Naive thymus-derived CD4-positive, alpha-beta T cell (primary cell): Measurements from ENCODE around the gene GRM5. TPM values are rescaled to one million over a fixed set of nuclear protein-coding genes. Genes with fewer than 3 reads are reported as not detected.

Experiments
- ATAC-seq: fragments of 150-1000 bp; cut with Tn5 transposase; 2 replicates; pipeline ENCODE4 v1.10.0; 2021; ENCODE audit warnings: mild to moderate bottlenecking, moderate library complexity
- CTCF ChIA-PET: fragments of 350-600 bp; sonication (Branson Sonifier 250); formaldehyde crosslinking; loops from one replicate; lab custom pipeline; 2021; ENCODE audit warnings: antibody characterized with exemption; lab: Charles Lee
- POLR2A ChIA-PET: fragments of 350-600 bp; sonication (Branson Sonifier 250); formaldehyde crosslinking; loops from one replicate; lab custom pipeline; 2021; ENCODE audit warnings: antibody characterized with exemption, inconsistent platforms; lab: Charles Lee
- DNase-seq, 9 donors: peaks; one replicate each; pipeline versions ENCODE4 v3.0.0 to v3.0.0-alpha.2; 2020 to 2022; ENCODE audit warnings: mixed read lengths in 1 of 9
- H3K27ac ChIP-seq: one replicate; pipeline ENCODE4 v1.7.0; 2013; ENCODE audit warnings: mild to moderate bottlenecking, low read depth, low read length, moderate library complexity
- H3K27me3 ChIP-seq, 2 donors: one replicate each; pipeline ENCODE4 v1.7.0; 2013; ENCODE audit warnings: low read length in 2 of 2, mild to moderate bottlenecking in 2 of 2, moderate library complexity in 2 of 2; ENCODE audit not compliant: control insufficient read depth in 2 of 2, insufficient read depth in 2 of 2
- H3K36me3 ChIP-seq, 3 experiments: 1 replicate in 2 of 3; 2 replicates in 1 of 3; pipeline ENCODE4 v1.7.0; 2013; ENCODE audit warnings: low read length in 3 of 3, mild to moderate bottlenecking in 3 of 3, moderate library complexity in 1 of 3; ENCODE audit not compliant: insufficient read depth in 3 of 3, control insufficient read depth in 2 of 3
- H3K4me1 ChIP-seq, 2 donors: one replicate each; pipeline ENCODE4 v1.7.0; 2013; ENCODE audit warnings: low read length in 2 of 2, mild to moderate bottlenecking in 2 of 2, moderate library complexity in 1 of 2; ENCODE audit not compliant: control insufficient read depth in 2 of 2, insufficient read depth in 2 of 2
- H3K4me3 ChIP-seq: 2 replicates; pipeline ENCODE4 v1.7.0; 2013; ENCODE audit warnings: mild to moderate bottlenecking, low read length
- H3K9me3 ChIP-seq, 3 experiments: 1 replicate in 2 of 3; 2 replicates in 1 of 3; pipeline ENCODE4 v1.7.0; 2013; ENCODE audit warnings: low read length in 3 of 3; ENCODE audit not compliant: control insufficient read depth in 2 of 3
- H3K27ac Mint-ChIP-seq, 9 donors: one replicate each; pipeline ENCODE4 v1.8.0; 2020 to 2022; ENCODE audit warnings: mixed read lengths in 9 of 9, mild to moderate bottlenecking in 8 of 9, moderate library complexity in 5 of 9, inconsistent platforms in 2 of 9
- H3K27me3 Mint-ChIP-seq, 5 donors: one replicate each; pipeline ENCODE4 v1.8.0; 2021 to 2022; ENCODE audit warnings: mixed read lengths in 5 of 5, mild to moderate bottlenecking in 1 of 5
- H3K36me3 Mint-ChIP-seq, 5 donors: one replicate each; pipeline ENCODE4 v1.8.0; 2020 to 2022; ENCODE audit warnings: mixed read lengths in 5 of 5, mild to moderate bottlenecking in 3 of 5, inconsistent platforms in 1 of 5
- H3K4me1 Mint-ChIP-seq, 7 donors: one replicate each; pipeline ENCODE4 v1.8.0; 2020 to 2022; ENCODE audit warnings: mixed read lengths in 7 of 7, mild to moderate bottlenecking in 3 of 7, inconsistent platforms in 1 of 7
- H3K4me3 Mint-ChIP-seq, 10 donors: one replicate each; pipeline ENCODE4 v1.8.0; 2020 to 2022; ENCODE audit warnings: mild to moderate bottlenecking in 10 of 10, mixed read lengths in 10 of 10, moderate library complexity in 6 of 10, inconsistent platforms in 2 of 10
- H3K9me3 Mint-ChIP-seq, 11 donors: one replicate each; pipeline ENCODE4 v1.8.0; 2020 to 2022; ENCODE audit warnings: mixed read lengths in 11 of 11, mild to moderate bottlenecking in 4 of 11, inconsistent platforms in 1 of 11, moderate library complexity in 1 of 11
- intact Hi-C, 2 donors: fragments of 100-400 bp; cut with micrococcal nuclease; formaldehyde crosslinking; loops; one replicate each; pipeline ENCODE4 v1.15.1; 2023
- polyA plus RNA-seq, 2 donors: library from polyadenylated mRNA; unstranded; fragments of 300-500 nt; fragmentation: Illumina TruSeq; gene quantifications; one replicate each; pipeline ENCODE4 v1.2.3, GENCODE V29; 2021
- total RNA-seq, 6 experiments: library from RNA in 5 of 6; stranded (reverse) in 5 of 6; gene quantifications; 1 replicate in 5 of 6; 2 replicates in 1 of 6; pipeline ENCODE4 v1.2.3 and lab custom pipeline; 2021 to 2026

The GRM5 gene
- total and polyA plus RNA-seq, 7 experiments from 2014 or later = not detected

DNA sequence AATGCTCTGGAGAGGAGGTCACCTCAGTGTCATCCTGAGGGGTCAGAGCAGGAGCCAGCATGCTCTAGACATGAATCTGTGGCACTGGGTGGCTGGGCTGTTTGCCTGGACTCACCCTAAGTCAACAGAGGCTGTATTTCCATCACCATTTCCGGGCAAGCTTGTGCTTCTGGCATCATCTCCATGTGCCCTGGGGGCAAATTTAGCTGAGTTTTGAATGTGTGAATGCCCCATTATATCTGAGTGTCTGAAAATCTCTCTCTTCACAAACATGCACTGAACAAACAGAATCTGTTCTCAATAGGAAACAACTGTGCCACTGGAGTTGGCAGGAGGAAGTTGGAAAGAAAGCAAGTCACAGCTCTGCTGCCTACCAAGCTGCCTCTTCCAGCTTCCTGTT is 356.2 kb downstream of the GRM5 start:
- POLR2A ChIA-PET = no interaction called here
- Mint-ChIP-seq H3K4me1 (peaks cover 0 to 32% (median 14%) of the 10 kb centered on the region in 7 donors), H3K27ac (no peak overlapping the region), H3K4me3 (no peak overlapping the region), H3K9me3 (peaks cover 0 to 10% (median 2%) of the 10 kb centered on the region in 11 donors), H3K27me3 (no peaks in the 10 kb centered on the region), H3K36me3 (peaks cover 0 to 3% (median 0%) of the 10 kb centered on the region in 5 donors)
- Histone ChIP-seq H3K36me3 (no peaks in the 10 kb centered on the region), H3K27ac (no peak overlapping the region), H3K27me3 (no peaks in the 10 kb centered on the region), H3K4me1 (no peaks in the 10 kb centered on the region), H3K9me3 (no peaks in the 10 kb centered on the region), H3K4me3 (no peak overlapping the region)
- CTCF ChIA-PET = no interaction called here
- intact Hi-C loops = no loop called here
- DNase-seq = no peak
- ATAC-seq = no peak

DNA sequence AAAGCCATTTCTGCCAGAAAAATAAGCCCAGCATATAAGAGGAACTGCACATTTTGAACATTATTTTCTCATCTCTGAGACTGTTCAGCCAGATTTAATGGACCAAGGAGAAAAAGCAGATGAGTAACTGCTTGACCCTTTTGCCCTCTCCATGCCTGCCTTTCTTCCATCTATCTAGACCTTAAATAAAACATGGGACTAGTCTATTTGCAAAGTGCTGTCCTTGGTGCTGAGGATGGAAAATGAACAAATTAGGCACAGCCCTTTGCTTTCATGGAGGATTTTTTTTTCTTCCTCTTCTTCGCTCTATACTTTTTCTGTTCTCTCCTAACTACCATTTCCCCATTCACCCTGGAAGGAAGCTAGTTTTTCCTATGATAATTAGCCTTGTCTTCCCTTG is 361.3 kb downstream of the GRM5 start:
- ChIA-PET CTCF (no interaction called here), POLR2A (no interaction called here)
- H3K27ac Mint-ChIP-seq = peak overlapping the region in 1 of 9 donors; percentile 22
- H3K27ac ChIP-seq = no peak overlapping the region
- intact Hi-C loops = loop anchor here in 1 of 2 donors (5.0 kb wide), 1 partner anchor 138 kb away; no protein-coding TSS in a partner anchor
- no peak overlapping the region for H3K4me3 Mint-ChIP-seq
- H3K4me1 ChIP-seq = no peaks in the 10 kb centered on the region
- H3K27me3 ChIP-seq = no peaks in the 10 kb centered on the region
- H3K9me3 ChIP-seq = no peaks in the 10 kb centered on the region
- H3K36me3 Mint-ChIP-seq = peaks cover 0 to 5% (median 0%) of the 10 kb centered on the region in 5 donors
- H3K4me3 ChIP-seq = no peak overlapping the region
- H3K36me3 ChIP-seq = no peaks in the 10 kb centered on the region
- DNase-seq (no peak), ATAC-seq (no peak)
- no peaks in the 10 kb centered on the region for H3K27me3 Mint-ChIP-seq
- H3K4me1 Mint-ChIP-seq = peaks cover 0 to 9% (median 0%) of the 10 kb centered on the region in 7 donors
- H3K9me3 Mint-ChIP-seq = peaks cover 0 to 12% (median 2%) of the 10 kb centered on the region in 11 donors

DNA sequence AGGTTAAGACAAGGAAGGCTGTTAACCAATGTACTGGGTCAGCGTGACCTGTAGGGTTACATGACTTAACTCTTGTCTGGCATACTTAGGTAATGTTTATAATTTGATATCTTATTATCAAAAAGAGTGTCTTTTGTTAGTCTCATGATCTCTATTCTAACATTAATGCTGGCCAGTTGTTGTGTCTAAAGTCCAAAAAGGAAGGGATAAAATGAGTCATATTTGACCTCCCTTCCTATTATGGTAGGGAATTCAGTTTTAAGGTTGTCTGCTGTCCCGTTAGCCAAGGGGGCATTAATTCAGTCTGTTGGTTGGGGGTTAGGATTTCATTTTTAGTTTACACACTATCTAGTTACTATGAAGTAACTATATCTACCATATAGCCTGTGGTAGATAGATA is 364.0 kb downstream of the GRM5 start:
- Mint-ChIP-seq H3K27me3 (no peaks in the 10 kb centered on the region), H3K4me3 (no peak overlapping the region), H3K4me1 (no peaks in the 10 kb centered on the region), H3K9me3 (peaks cover 0 to 12% (median 0%) of the 10 kb centered on the region in 11 donors), H3K27ac (no peak overlapping the region), H3K36me3 (peaks cover 0 to 5% (median 0%) of the 10 kb centered on the region in 5 donors)
- DNase-seq (no peak), ATAC-seq (no peak)
- intact Hi-C loops = loop anchor here in 1 of 2 donors (5.0 kb wide), 1 partner anchor 140 kb away; no protein-coding TSS in a partner anchor
- ChIA-PET POLR2A (no interaction called here), CTCF (no interaction called here)
- Histone ChIP-seq H3K4me1 (no peaks in the 10 kb centered on the region), H3K27me3 (no peaks in the 10 kb centered on the region), H3K36me3 (no peaks in the 10 kb centered on the region), H3K9me3 (no peaks in the 10 kb centered on the region), H3K27ac (no peak overlapping the region), H3K4me3 (no peak overlapping the region)

DNA sequence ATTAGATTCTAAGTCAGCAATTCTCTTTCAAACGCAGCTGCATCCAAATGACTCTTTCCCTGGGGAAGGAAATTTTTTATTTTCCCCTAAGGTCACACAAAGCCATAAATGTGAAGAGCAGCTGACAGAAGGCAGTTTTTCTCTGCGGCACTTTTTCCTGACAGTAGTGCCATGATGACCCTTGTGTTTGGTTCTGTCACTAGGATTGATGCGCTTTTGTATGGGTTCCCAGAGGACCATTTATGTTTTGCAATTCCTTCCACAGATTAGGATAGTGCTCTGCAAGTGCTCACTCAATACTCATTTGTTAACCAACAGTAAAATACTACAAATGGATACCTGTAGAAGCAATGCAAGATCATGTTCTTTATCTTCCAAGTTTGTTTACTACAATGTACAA is 368.6 kb downstream of the GRM5 start:
- no peak overlapping the region for H3K4me3 ChIP-seq
- ChIA-PET POLR2A (no interaction called here), CTCF (no interaction called here)
- ATAC-seq = no peak
- Mint-ChIP-seq H3K27ac (no peak overlapping the region), H3K36me3 (no peaks in the 10 kb centered on the region), H3K9me3 (peaks cover 0 to 4% (median 0%) of the 10 kb centered on the region in 11 donors), H3K4me1 (peaks cover 0 to 10% (median 0%) of the 10 kb centered on the region in 7 donors), H3K4me3 (no peak overlapping the region), H3K27me3 (no peaks in the 10 kb centered on the region)
- no peak for DNase-seq
- no peaks in the 10 kb centered on the region for H3K4me1 ChIP-seq
- H3K27ac ChIP-seq = no peak overlapping the region
- no peaks in the 10 kb centered on the region for H3K27me3 ChIP-seq
- intact Hi-C loops = no loop called here
- H3K9me3 ChIP-seq = no peaks in the 10 kb centered on the region
- no peaks in the 10 kb centered on the region for H3K36me3 ChIP-seq

DNA sequence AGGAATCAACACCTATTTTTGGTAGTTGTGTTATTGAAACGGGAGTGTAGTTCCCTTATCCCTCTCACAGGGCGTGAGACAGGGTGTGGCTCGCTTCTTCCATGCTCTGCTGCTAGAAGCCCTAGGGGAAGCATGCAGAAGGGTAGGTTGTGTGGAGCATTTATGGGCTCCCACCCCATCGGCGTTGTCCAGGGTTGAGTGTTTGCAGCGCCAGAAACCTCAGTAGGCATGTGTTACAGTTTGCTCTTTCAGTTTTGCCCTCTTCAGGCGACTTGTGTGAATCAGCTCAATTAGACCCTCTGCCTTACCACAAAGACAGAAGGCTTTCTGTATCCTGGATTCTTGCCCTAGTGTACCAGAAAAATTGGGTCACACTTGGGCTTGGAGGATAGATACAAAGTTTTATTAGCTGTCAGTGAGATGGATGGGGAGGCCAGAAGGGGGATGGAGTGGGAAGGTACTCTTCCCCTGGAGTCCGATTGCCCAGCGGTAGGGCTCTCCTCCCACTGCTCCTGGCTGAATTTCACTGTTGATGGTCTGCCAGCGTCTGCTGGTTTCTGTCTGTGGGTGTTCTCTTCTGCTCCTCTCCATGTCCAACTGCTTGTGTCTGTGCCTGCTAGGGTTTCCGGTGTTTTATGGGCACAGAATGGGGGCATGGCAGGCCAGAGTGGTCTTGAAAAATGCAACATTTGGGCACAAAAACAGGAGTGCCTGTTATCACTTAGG is 369.9 kb downstream of the GRM5 start:
- ATAC-seq (no peak), DNase-seq (no peak)
- no peaks in the 10 kb centered on the region for H3K27me3 ChIP-seq
- no peaks in the 10 kb centered on the region for H3K4me1 ChIP-seq
- Mint-ChIP-seq H3K9me3 (peaks cover 0 to under 1% (median 0%) of the 10 kb centered on the region in 11 donors), H3K27ac (no peak overlapping the region), H3K4me1 (peaks cover 0 to 10% (median 0%) of the 10 kb centered on the region in 7 donors), H3K4me3 (no peak overlapping the region), H3K27me3 (no peaks in the 10 kb centered on the region), H3K36me3 (no peaks in the 10 kb centered on the region)
- POLR2A ChIA-PET = no interaction called here
- H3K4me3 ChIP-seq = no peak overlapping the region
- no peak overlapping the region for H3K27ac ChIP-seq
- CTCF ChIA-PET = no interaction called here
- H3K36me3 ChIP-seq = no peaks in the 10 kb centered on the region
- no peaks in the 10 kb centered on the region for H3K9me3 ChIP-seq
- intact Hi-C loops = loop anchor here in 1 of 2 donors (2.0 kb wide), 1 partner anchor 29 kb away; no protein-coding TSS in a partner anchor

DNA sequence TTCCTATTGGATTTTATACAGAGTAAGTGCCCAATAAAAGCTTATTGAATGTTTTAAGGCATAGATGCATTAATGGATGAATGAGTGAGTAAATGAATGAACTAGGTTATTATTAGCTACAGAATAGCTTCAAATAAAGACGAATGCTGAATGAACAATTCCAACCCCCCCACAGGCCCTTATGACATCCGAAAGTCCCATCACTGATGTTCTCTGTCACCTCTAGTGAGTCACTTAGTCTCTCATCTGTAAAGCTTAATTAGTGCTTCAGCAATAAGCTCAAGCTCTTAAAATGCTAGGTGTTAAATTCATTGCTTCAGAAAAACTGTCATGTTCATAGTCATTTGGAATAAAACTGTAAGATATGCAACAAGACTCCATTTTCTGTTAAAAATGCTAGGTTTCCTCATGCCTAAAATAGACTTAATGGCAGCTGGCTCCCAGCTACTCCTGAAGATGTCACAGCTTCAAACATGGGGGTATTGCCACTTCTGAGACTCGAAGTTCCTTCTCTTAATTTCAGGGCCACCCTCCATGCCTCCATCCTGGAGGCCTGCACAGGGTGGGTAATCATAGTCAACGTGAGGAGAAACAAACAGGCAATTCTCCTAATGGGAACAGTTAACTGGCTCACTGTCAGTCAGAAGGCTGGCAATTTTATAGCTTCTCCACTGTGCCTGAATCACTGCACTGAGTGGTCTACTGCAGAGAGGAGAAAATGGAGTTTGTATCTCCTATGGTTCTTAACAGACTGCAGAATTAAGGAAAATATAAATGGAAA is 373.3 kb downstream of the GRM5 start:
- H3K36me3 Mint-ChIP-seq = no peaks in the 10 kb centered on the region
- no peak overlapping the region for H3K27ac ChIP-seq
- H3K9me3 ChIP-seq = no peaks in the 10 kb centered on the region
- DNase-seq (no peak), ATAC-seq (no peak)
- POLR2A ChIA-PET = interaction anchor here (0.6 kb wide), 1 partner anchor 27 kb away, joined by 3 read pairs; no protein-coding TSS in a partner anchor
- intact Hi-C loops = no loop called here
- H3K4me1 ChIP-seq = peaks cover 0 to 3% of the 10 kb centered on the region in 2 donors
- CTCF ChIA-PET = interaction anchor here (0.6 kb wide), 1 partner anchor 28 kb away, joined by 3 read pairs; no protein-coding TSS in a partner anchor
- no peak overlapping the region for H3K4me3 Mint-ChIP-seq
- no peak overlapping the region for H3K27ac Mint-ChIP-seq
- peaks cover 0 to 10% (median 10%) of the 10 kb centered on the region in 7 donors for H3K4me1 Mint-ChIP-seq
- no peaks in the 10 kb centered on the region for H3K27me3 ChIP-seq
- no peaks in the 10 kb centered on the region for H3K9me3 Mint-ChIP-seq
- no peaks in the 10 kb centered on the region for H3K36me3 ChIP-seq
- no peak overlapping the region for H3K4me3 ChIP-seq
- no peaks in the 10 kb centered on the region for H3K27me3 Mint-ChIP-seq
